ENCODE results near the gene PSMC1. TPM values are rescaled to one million over a fixed set of nuclear protein-coding genes. Genes with fewer than 3 reads are reported as not detected.

PSMC1 gene
- polyA plus RNA-seq, 3 donors, result 110 to 148 (median 136) TPM

- no peak for DNase-seq (ENCODE audit: extremely low read depth in 1 of 11, low read depth in 9 of 11, low spot score in 4 of 11)
Measured at GRCh38 chr14:90294872-90295271, 38.5 kb downstream of the PSMC1 start.

GRCh38 chr14:90295870-90296516 is 39.6 kb downstream of the PSMC1 start:
- peak in 7 of 11 donors; percentile 18 to 35 (median 26) for DNase-seq (ENCODE audit: extremely low read depth in 1 of 11, low read depth in 9 of 11, low spot score in 4 of 11)

DNA sequence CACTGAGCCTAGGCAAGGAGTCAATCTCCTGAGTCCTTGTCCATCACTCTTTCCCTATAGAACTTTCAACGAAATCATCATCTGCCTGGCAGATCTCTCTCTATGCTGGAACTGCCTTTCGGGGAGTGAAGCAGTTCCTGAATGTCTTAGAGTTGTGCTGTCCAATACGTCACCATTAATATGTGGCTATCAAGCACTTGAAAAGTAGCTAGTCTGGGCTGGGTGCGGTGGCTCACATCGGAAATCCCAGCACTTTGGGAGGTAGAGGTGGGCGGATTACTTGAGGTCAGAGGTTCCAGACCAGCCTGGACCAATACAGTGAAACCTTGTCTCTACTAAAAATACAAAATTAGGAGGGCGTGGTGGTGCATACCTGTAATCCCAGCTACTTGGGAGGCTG is 40.3 kb downstream of the PSMC1 start:
- no peak for DNase-seq (ENCODE audit: extremely low read depth in 1 of 11, low read depth in 9 of 11, low spot score in 4 of 11)

GRCh38 chr14:90297876-90298629 is 41.7 kb downstream of the PSMC1 start:
- no peak for DNase-seq (ENCODE audit: extremely low read depth in 1 of 11, low read depth in 9 of 11, low spot score in 4 of 11)

GRCh38 chr14:90299408-90299807 is 43.1 kb downstream of the PSMC1 start:
- DNase-seq (ENCODE audit: extremely low read depth in 1 of 11, low read depth in 9 of 11, low spot score in 4 of 11), result no peak

DNA sequence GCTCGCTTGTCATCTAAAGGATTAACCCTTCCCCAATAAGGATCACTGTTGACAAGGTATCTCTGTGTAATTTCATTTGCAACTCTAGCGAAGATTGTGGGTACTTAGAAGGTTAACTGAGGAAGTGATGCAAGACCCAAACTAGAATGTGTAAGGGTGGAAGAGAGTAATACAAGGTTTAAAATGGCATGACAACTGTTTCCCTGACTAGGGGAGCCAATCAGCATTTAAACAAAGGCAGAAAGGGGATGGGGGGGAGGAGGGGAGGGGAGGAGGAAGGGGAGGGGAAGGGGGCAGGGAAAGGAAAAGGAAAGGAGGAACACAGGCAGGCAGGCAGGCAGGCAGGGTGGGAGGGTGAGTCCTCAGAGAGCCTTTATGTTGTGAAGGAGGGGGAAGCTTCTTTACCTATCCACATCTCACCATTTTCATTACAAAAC is 44.3 kb downstream of the PSMC1 start:
- DNase-seq (ENCODE audit: extremely low read depth in 1 of 11, low read depth in 9 of 11, low spot score in 4 of 11), result no peak

DNA sequence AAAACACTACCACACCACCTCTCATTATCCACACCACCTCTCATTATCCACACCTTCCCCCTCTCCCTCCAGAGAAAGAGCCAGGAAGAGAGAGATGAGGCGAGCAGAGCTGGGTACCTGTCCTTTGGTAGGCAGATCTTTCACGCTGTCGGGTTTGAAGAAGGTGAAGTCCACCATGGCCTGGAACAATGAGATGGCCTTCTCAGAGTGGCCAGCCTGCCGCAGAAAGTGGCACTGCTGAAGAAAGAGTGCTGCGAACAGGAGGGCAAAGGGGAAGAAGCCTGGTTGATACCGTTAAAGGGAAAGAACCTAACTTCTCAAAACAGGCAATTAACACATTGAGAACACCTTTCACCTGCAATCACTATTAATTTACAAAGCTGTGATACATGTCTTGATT is 44.8 kb downstream of the PSMC1 start:
- no peak for DNase-seq (ENCODE audit: extremely low read depth in 1 of 11, low read depth in 9 of 11, low spot score in 4 of 11)

DNA sequence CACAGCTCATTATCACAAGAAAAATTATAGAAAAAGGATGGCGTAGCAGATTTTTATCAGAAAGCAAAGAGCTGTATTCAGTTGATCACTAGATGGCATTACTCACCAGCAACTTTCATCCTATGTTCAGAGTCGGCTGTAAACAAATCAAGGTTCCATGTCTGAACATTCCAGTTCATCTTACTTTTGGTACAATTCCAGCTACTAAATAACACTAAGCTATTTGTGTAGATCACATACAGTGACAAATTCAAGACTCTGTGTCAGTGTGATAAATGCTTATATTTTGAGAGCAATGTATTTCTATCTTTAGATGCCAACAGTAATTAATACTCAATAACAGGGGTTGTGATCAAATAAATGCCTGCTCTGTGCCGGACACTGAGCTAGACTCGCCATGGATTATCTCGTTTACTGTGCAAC is 45.3 kb downstream of the PSMC1 start:
- DNase-seq (ENCODE audit: extremely low read depth in 1 of 11, low read depth in 9 of 11, low spot score in 4 of 11), result peak in 10 of 11 donors; percentile 26 to 59 (median 45)

DNA sequence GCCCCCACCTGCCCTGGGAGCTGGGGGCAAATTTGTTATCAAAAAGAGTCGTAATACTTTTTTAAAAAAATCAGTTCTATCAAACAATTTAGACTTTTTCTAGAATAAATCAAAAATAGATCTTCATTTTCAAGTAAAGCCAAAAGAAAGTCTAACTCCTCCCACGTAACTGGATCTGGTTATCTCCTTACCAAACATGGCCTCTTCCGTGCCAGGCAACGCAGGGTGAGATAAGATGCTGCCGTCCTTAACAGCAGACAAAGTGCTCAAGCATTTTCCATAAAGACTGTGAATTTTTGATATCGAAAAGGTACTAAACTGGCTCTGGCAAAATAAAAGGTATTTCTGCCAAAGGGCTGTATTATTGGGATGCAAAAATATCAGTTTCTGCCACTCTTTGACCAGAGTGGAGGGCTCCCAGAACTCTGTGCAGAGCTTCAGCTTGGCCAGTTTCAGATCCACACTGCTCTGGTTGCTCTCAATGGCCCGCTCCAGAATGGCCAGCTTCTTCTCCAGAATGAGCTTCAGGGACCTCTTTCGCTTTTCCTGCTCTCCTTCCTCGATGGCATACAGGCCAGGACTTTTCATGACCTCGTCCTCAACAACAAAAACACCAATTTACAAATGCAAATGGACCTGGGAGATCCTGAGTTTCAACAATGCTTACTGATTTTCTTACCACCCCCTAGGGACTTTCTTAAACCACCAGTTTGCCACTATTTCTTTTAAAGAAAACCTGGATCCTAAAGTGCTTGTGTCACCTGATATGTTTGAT is 46.4 kb downstream of the PSMC1 start:
- no peak for DNase-seq (ENCODE audit: extremely low read depth in 1 of 11, low read depth in 9 of 11, low spot score in 4 of 11)

- no peak for DNase-seq (ENCODE audit: extremely low read depth in 1 of 11, low read depth in 9 of 11, low spot score in 4 of 11)
Measured at GRCh38 chr14:90303473-90303872, 47.1 kb downstream of the PSMC1 start.

GRCh38 chr14:90304502-90304901 is 48.1 kb downstream of the PSMC1 start:
- DNase-seq (ENCODE audit: extremely low read depth in 1 of 11, low read depth in 9 of 11, low spot score in 4 of 11), result no peak

- DNase-seq (ENCODE audit: extremely low read depth in 1 of 11, low read depth in 9 of 11, low spot score in 4 of 11), result no peak
Measured at GRCh38 chr14:90305176-90305601, 48.8 kb downstream of the PSMC1 start.

GRCh38 chr14:90308561-90308960 is 52.2 kb downstream of the PSMC1 start:
- DNase-seq (ENCODE audit: extremely low read depth in 1 of 11, low read depth in 9 of 11, low spot score in 4 of 11), result no peak

DNA sequence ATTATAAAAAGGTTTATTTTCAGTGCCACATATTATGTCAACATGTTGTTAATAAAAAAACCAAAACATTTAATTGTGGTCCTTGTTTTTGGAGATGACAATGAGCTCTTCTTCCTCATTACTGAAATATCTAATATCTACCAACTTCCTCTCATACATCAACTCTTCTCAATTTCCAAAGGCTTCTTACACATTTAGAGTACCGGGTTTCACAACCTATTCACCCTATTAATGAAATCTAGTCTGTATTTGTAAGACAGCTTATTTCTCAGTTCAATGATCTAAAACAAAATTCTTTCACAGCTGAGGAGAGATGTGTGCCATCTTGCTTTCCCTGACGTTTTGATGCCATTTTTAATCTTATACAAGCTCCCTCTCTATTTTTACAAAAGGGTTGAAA is 60.9 kb downstream of the PSMC1 start:
- DNase-seq (ENCODE audit: extremely low read depth in 1 of 11, low read depth in 9 of 11, low spot score in 4 of 11), result no peak

- DNase-seq (ENCODE audit: extremely low read depth in 1 of 11, low read depth in 9 of 11, low spot score in 4 of 11), result no peak
Measured at GRCh38 chr14:90318016-90318415, 61.7 kb downstream of the PSMC1 start.

GRCh38 chr14:90319173-90319572 is 62.8 kb downstream of the PSMC1 start:
- DNase-seq (ENCODE audit: extremely low read depth in 1 of 11, low read depth in 9 of 11, low spot score in 4 of 11), result no peak

- DNase-seq (ENCODE audit: extremely low read depth in 1 of 11, low read depth in 9 of 11, low spot score in 4 of 11), result no peak
Measured at GRCh38 chr14:90319634-90320541, 63.5 kb downstream of the PSMC1 start.

DNA sequence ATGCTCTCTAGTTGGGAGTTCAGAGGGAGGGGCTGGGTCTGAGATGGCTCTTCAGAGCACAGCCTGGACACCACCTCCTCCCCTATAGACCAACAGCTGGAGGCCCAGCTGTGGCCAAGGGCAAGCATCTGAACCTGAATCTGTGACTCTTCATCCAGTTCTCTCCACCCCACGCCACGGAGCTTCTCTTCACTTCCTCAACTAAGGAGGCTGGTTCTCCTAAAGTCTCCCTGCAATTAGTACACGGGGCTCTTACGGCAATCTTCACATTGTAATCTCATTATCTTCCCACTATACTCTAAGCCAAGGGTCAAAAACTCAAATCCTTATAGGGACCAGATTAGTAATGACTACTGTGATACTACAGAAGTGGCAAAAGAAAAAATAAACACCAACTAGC is 65.5 kb downstream of the PSMC1 start:
- no peak for DNase-seq (ENCODE audit: extremely low read depth in 1 of 11, low read depth in 9 of 11, low spot score in 4 of 11)
